Caco-2 (cell line): ENCODE measurements around the gene P2RX1. TPM values are rescaled to one million over a fixed set of nuclear protein-coding genes. Genes with fewer than 3 reads are reported as not detected.
A peak's percentile ranks its signal among the peaks of the same experiment; 100 is the strongest.

Experiments
- Bru-seq: library from RNA; stranded (reverse); fragments of 400-500 nt; gene quantifications from one replicate; lab custom pipeline; 2021; lab: Mats Ljungman, UMichigan
- BruChase-seq, 2 experiments: library from RNA; stranded (reverse); fragments of 400-500 nt; gene quantifications; one replicate each; lab custom pipeline; 2021; lab: Mats Ljungman, UMichigan
- BruUV-seq: library from RNA; stranded (reverse); fragments of 400-500 nt; replicated peaks from 2 replicates; lab custom pipeline; 2021; lab: Mats Ljungman, UMichigan
- CTCF ChIA-PET: fragments of 300-600 bp; sonication (Branson Sonifier 250); formaldehyde crosslinking; loops from one replicate; lab custom pipeline; 2022; ENCODE audit warnings: antibody characterized with exemption; lab: Charles Lee
- POLR2A ChIA-PET: fragments of 300-600 bp; sonication (Branson Sonifier 250); formaldehyde crosslinking; loops from one replicate; lab custom pipeline; 2022; ENCODE audit warnings: antibody characterized with exemption; lab: Charles Lee
- DNase-seq, 2 experiments: peaks; one replicate each; pipeline versions ENCODE4 v3.0.0 to v3.0.0-alpha.2; 2020 to 2022
- H3K27me3 ChIP-seq: replicated peaks from 2 replicates; pipeline ENCODE4 v1.6.0; 2011; ENCODE audit warnings: low read length; ENCODE audit not compliant: control insufficient read depth, insufficient read depth
- H3K36me3 ChIP-seq: 2 replicates; pipeline ENCODE4 v1.5.1; 2011; ENCODE audit warnings: low read length; ENCODE audit not compliant: control insufficient read depth, insufficient read depth
- H3K4me1 ChIP-seq: fragments of 250-450 bp; sonication (Bioruptor Pico); 2 replicates; pipeline ENCODE4 v1.5.1; 2020; ENCODE audit warnings: mild to moderate bottlenecking
- H3K4me3 ChIP-seq: 2 replicates; pipeline ENCODE4 v1.5.1; 2011; ENCODE audit warnings: low read depth, mild to moderate bottlenecking, control low read depth, low read length
- H3K9me3 ChIP-seq: fragments of 250-450 bp; sonication (Bioruptor Pico); 2 replicates; pipeline ENCODE4 v1.5.1; 2020; ENCODE audit warnings: mild to moderate bottlenecking, moderate library complexity
- H3K27ac Mint-ChIP-seq: one replicate; pipeline ENCODE4 v1.8.0; 2022; ENCODE audit warnings: mixed read lengths; ENCODE audit not compliant: unreplicated experiment
- H3K27me3 Mint-ChIP-seq: one replicate; pipeline ENCODE4 v1.8.0; 2022; ENCODE audit warnings: mixed read lengths; ENCODE audit not compliant: insufficient read depth, unreplicated experiment
- H3K36me3 Mint-ChIP-seq: one replicate; pipeline ENCODE4 v1.8.0; 2022; ENCODE audit warnings: mild to moderate bottlenecking, mixed read lengths; ENCODE audit not compliant: insufficient read depth, unreplicated experiment
- H3K4me1 Mint-ChIP-seq: one replicate; pipeline ENCODE4 v1.8.0; 2022; ENCODE audit warnings: low read depth, mixed read lengths; ENCODE audit not compliant: unreplicated experiment
- H3K4me3 Mint-ChIP-seq: one replicate; pipeline ENCODE4 v1.8.0; 2022; ENCODE audit warnings: mild to moderate bottlenecking, moderate library complexity, mixed read lengths; ENCODE audit not compliant: unreplicated experiment
- H3K9me3 Mint-ChIP-seq: one replicate; pipeline ENCODE4 v1.8.0; 2022; ENCODE audit warnings: mixed read lengths; ENCODE audit not compliant: unreplicated experiment
- CTCF ChIP-seq, 2 experiments: fragments of 200-600 bp in 1 of 2; IDR thresholded peaks; 1 replicate in 1 of 2; 2 replicates in 1 of 2; pipeline versions ENCODE4 v1.5.1 to v1.8.0; 2011 to 2022; ENCODE audit warnings: antibody characterized with exemption in 1 of 2, control low read depth in 1 of 2, inconsistent platforms in 1 of 2, low read depth in 1 of 2, low read length in 1 of 2, mild to moderate bottlenecking in 1 of 2, moderate library complexity in 1 of 2; ENCODE audit not compliant: insufficient read depth in 1 of 2, severe bottlenecking in 1 of 2, unreplicated experiment in 1 of 2
- intact Hi-C: fragments of 100-400 bp; cut with micrococcal nuclease; formaldehyde crosslinking; loops from one replicate; pipeline ENCODE4 v1.10.0; 2022; ENCODE audit not compliant: unreplicated experiment
- long read RNA-seq: library from polyadenylated mRNA; stranded (forward); transcript quantifications from one replicate; pipeline ENCODE4 v2.0.0, GENCODE V29; 2022
- total RNA-seq: library from RNA; stranded (reverse); gene quantifications from 2 replicates; pipeline ENCODE4 v1.2.3, GENCODE V29; 2022

Gene P2RX1
- total RNA-seq: 0.23 TPM in 1 of 2 replicates, not detected in the other
- percentile 7 among the genes with signal in this experiment for Bru-seq, nascent RNA
- percentile 13 among the genes with signal in this experiment for BruChase-seq, experiment 1, labeled RNA remaining after a 2-hour chase
- percentile 8 among the genes with signal in this experiment for BruChase-seq, experiment 2, labeled RNA remaining after a 6-hour chase
- long read RNA-seq: 0 reads

DNA sequence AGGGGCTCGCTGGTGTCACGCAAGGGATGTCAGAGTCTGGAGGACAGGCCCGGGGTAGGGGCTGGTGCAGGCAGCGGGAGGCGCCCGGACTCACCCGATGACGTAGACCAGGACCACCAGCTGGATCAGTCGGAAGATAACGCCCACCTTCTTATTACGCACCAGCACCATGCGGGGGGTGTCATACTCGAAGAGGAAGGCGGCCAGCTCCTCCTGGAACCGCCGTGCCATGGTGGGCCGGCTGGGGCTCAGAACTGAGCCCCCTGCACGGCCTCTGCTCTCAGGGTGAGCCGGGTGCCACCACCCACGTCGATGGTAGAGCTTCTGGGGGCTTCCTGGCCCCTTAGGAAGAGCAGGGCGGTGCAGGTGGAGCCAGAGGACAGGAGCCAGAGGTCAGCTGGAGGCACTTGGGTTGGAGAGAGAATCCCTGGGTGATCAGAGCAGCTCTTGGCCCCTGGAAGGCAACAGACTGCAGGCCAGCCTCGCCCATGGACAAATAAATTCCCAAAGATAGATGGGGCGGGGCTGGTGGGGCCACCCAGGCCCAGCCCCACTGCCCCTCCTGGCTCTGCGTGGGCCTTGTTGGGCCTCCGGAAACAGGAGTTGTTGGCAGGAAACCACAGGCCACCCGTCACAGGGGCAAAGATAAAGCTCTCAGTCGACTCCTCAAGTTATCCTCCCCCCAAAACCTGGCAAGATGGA, at the start of gene P2RX1:
TSS of gene P2RX1 (minus strand) at position 471 of the 702 bp plus-strand sequence. CDS start at position 231, 240 bp downstream.
- H3K27ac Mint-ChIP-seq: no peak within 1 kb of the TSS
- Histone ChIP-seq H3K4me1 (no peaks in the 10 kb centered on the region), H3K4me3 (no peak within 1 kb of the TSS), H3K36me3 (no peaks in the 10 kb centered on the region), H3K27me3 (no peaks in the 10 kb centered on the region), H3K9me3 (no peaks in the 10 kb centered on the region)
- H3K4me1 Mint-ChIP-seq: no peaks in the 10 kb centered on the region
- DNase-seq: no peak
- H3K27me3 Mint-ChIP-seq: no peaks in the 10 kb centered on the region
- no peak within 1 kb of the TSS for H3K4me3 Mint-ChIP-seq
- no peak for TF ChIP-seq CTCF (IDR thresholded peaks at IDR 0.05; ENCODE audit: insufficient read depth in 1 of 2, low read depth in 1 of 2, low read length in 1 of 2, severe bottlenecking in 1 of 2, unreplicated experiment in 1 of 2)
- ChIA-PET POLR2A (no interaction called here), CTCF (no interaction called here)
- H3K9me3 Mint-ChIP-seq: no peaks in the 10 kb centered on the region
- no TSS peak for BruUV-seq
- no peaks in the 10 kb centered on the region for H3K36me3 Mint-ChIP-seq
- intact Hi-C loops: no loop called here

GRCh38 chr17:3965118-3965800, 49.0 kb upstream of the P2RX1 start:
- Histone ChIP-seq H3K4me3 (peak overlapping the region; percentile 47), H3K36me3 (no peaks in the 10 kb centered on the region), H3K4me1 (no peaks in the 10 kb centered on the region), H3K9me3 (no peaks in the 10 kb centered on the region), H3K27me3 (no peaks in the 10 kb centered on the region)
- Mint-ChIP-seq H3K4me1 (no peaks in the 10 kb centered on the region), H3K9me3 (no peaks in the 10 kb centered on the region), H3K36me3 (no peaks in the 10 kb centered on the region), H3K27me3 (no peaks in the 10 kb centered on the region), H3K27ac (peak overlapping the region; percentile 42), H3K4me3 (peak overlapping the region; percentile 74)
- DNase-seq: peak; percentile 59 to 71
- ChIA-PET POLR2A (interaction anchor here (0.6 to 1.1 kb wide), 3 partner anchors 19 to 39 kb away, joined by 3 to 6 read pairs (median 6); no protein-coding TSS in a partner anchor), CTCF (interaction anchor here (1.0 to 1.6 kb wide), 4 partner anchors 31 to 228 kb away, joined by 4 to 7 read pairs (median 6); no protein-coding TSS in a partner anchor)
- intact Hi-C loops: no loop called here
- no peak for TF ChIP-seq CTCF (IDR thresholded peaks at IDR 0.05; ENCODE audit: insufficient read depth in 1 of 2, low read depth in 1 of 2, low read length in 1 of 2, severe bottlenecking in 1 of 2, unreplicated experiment in 1 of 2)
- no TSS peak for BruUV-seq
